Type B pancreatic cell (in vitro differentiated cells): ENCODE results near the gene CORO6. TPM values are rescaled to one million over a fixed set of nuclear protein-coding genes. Genes with fewer than 3 reads are reported as not detected.

Experiments used
- DNase-seq: peaks from one replicate; pipeline ENCODE4 v3.0.0; 2021; ENCODE audit warnings: mixed read lengths; ENCODE audit not compliant: unreplicated experiment; ENCODE audit errors: extremely low spot score
- H3K27ac Mint-ChIP-seq: 2 replicates; pipeline ENCODE4 v1.8.0; 2021; ENCODE audit warnings: mild to moderate bottlenecking, mixed read lengths
- H3K27me3 Mint-ChIP-seq: 2 replicates; pipeline ENCODE4 v1.8.0; 2021; ENCODE audit warnings: mixed read lengths
- H3K36me3 Mint-ChIP-seq: 2 replicates; pipeline ENCODE4 v1.8.0; 2021; ENCODE audit warnings: mixed read lengths
- H3K4me1 Mint-ChIP-seq: one replicate; pipeline ENCODE4 v1.8.0; 2021; ENCODE audit warnings: mixed read lengths; ENCODE audit not compliant: unreplicated experiment
- H3K4me3 Mint-ChIP-seq: 2 replicates; pipeline ENCODE4 v1.8.0; 2021; ENCODE audit warnings: mild to moderate bottlenecking, mixed read lengths
- H3K9me3 Mint-ChIP-seq: 2 replicates; pipeline ENCODE4 v1.8.0; 2021; ENCODE audit warnings: mixed read lengths
- CTCF ChIP-seq: fragments of 200-600 bp; sonication (generic); conservative IDR thresholded peaks from 2 replicates; pipeline ENCODE4 v1.5.0; 2021; ENCODE audit warnings: antibody characterized with exemption, mild to moderate bottlenecking
- total RNA-seq: library from RNA; stranded (reverse); gene quantifications from 2 replicates; pipeline ENCODE4 v1.2.1, GENCODE V29; 2021; ENCODE audit warnings: low replicate concordance

Gene CORO6
- total RNA-seq, 1 donor from 2014 or later: 6.8 TPM

GRCh38 chr17:29645515-29646051, 22.9 kb upstream of the CORO6 start:
- Mint-ChIP-seq H3K4me1 (peaks cover 30% of the 10 kb centered on the region), H3K9me3 (no peaks in the 10 kb centered on the region), H3K4me3 (no peak overlapping the region), H3K27me3 (no peaks in the 10 kb centered on the region), H3K36me3 (peaks cover 11% of the 10 kb centered on the region), H3K27ac (peak overlapping the region; percentile 20)
- TF ChIP-seq CTCF: no peak
- DNase-seq: no peak

GRCh38 chr17:29643817-29644160, 21.1 kb upstream of the CORO6 start:
- Mint-ChIP-seq H3K9me3 (no peaks in the 10 kb centered on the region), H3K4me1 (peaks cover 40% of the 10 kb centered on the region), H3K36me3 (peaks cover 5% of the 10 kb centered on the region), H3K4me3 (no peak overlapping the region), H3K27me3 (no peaks in the 10 kb centered on the region), H3K27ac (no peak overlapping the region)
- TF ChIP-seq CTCF: no peak
- DNase-seq: no peak

GRCh38 chr17:29642171-29642611, 19.5 kb upstream of the CORO6 start:
- TF ChIP-seq CTCF: no peak
- peak overlapping the region; percentile 5 for H3K27ac Mint-ChIP-seq
- H3K9me3 Mint-ChIP-seq: no peaks in the 10 kb centered on the region
- H3K27me3 Mint-ChIP-seq: no peaks in the 10 kb centered on the region
- no peak for DNase-seq
- peaks cover 40% of the 10 kb centered on the region for H3K4me1 Mint-ChIP-seq
- H3K4me3 Mint-ChIP-seq: no peak overlapping the region
- peaks cover 5% of the 10 kb centered on the region for H3K36me3 Mint-ChIP-seq

GRCh38 chr17:29640981-29641642, 18.4 kb upstream of the CORO6 start:
- H3K36me3 Mint-ChIP-seq: peaks cover 5% of the 10 kb centered on the region
- H3K27me3 Mint-ChIP-seq: no peaks in the 10 kb centered on the region
- no peak for TF ChIP-seq CTCF
- no peak overlapping the region for H3K4me3 Mint-ChIP-seq
- no peaks in the 10 kb centered on the region for H3K9me3 Mint-ChIP-seq
- H3K27ac Mint-ChIP-seq: peak overlapping the region; percentile 25
- H3K4me1 Mint-ChIP-seq: peaks cover 40% of the 10 kb centered on the region
- no peak for DNase-seq

- no peaks in the 10 kb centered on the region for H3K9me3 Mint-ChIP-seq
- no peak for DNase-seq
- no peaks in the 10 kb centered on the region for H3K27me3 Mint-ChIP-seq
- H3K36me3 Mint-ChIP-seq: peaks cover 5% of the 10 kb centered on the region
- H3K27ac Mint-ChIP-seq: peak overlapping the region; percentile 25
- TF ChIP-seq CTCF: no peak
- no peak overlapping the region for H3K4me3 Mint-ChIP-seq
- H3K4me1 Mint-ChIP-seq: peaks cover 34% of the 10 kb centered on the region
Observed at GRCh38 chr17:29640413-29640812, 17.7 kb upstream of the CORO6 start.
